A673 (cell line): ENCODE data around the gene HAPLN2.

Experiments used
- EZH2 ChIP-seq: fragments of 200-600 bp; sonication (generic); IDR thresholded peaks from 2 replicates; pipeline ENCODE4 v1.6.1; 2017; ENCODE audit warnings: borderline replicate concordance, low read depth, mild to moderate bottlenecking, mixed read lengths, antibody characterized with exemption, low read length; ENCODE audit not compliant: poor library complexity, severe bottlenecking
- TF ChIP-seq, protein P1 (sequence below): fragments of 300-800, 200-600 bp; sonication (generic); conservative IDR thresholded peaks from 2 replicates; pipeline ENCODE4 v1.5.1; 2017; ENCODE audit warnings: low read depth, mild to moderate bottlenecking, antibody characterized with exemption, low read length, moderate library complexity, mixed read lengths

DNA sequence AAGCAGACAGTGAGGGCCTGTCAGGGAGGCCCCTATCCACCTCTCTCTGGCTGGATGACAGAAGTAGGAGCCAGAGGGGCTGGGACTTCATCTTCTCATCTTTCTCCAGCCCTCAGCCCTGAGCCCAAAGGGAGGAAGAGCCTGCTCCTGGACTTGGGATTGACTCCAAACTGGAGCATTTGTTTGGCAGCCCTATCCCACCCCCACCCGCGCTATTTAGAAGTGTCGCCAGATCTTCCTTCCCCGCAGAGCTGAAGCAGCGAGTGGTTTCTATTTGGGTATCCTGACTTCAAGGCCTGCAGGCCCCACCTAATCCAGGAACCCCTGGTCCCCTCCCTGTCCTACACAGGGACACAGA, 48.4 kb downstream of the HAPLN2 start:
- TF ChIP-seq, protein P1, sequence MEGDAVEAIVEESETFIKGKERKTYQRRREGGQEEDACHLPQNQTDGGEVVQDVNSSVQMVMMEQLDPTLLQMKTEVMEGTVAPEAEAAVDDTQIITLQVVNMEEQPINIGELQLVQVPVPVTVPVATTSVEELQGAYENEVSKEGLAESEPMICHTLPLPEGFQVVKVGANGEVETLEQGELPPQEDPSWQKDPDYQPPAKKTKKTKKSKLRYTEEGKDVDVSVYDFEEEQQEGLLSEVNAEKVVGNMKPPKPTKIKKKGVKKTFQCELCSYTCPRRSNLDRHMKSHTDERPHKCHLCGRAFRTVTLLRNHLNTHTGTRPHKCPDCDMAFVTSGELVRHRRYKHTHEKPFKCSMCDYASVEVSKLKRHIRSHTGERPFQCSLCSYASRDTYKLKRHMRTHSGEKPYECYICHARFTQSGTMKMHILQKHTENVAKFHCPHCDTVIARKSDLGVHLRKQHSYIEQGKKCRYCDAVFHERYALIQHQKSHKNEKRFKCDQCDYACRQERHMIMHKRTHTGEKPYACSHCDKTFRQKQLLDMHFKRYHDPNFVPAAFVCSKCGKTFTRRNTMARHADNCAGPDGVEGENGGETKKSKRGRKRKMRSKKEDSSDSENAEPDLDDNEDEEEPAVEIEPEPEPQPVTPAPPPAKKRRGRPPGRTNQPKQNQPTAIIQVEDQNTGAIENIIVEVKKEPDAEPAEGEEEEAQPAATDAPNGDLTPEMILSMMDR, result no peak
- no peak for TF ChIP-seq EZH2
